OCI-LY1 (cell line): ENCODE measurements around the gene QPRT.

Experiments
- H2AFZ ChIP-seq: fragments of 200-600 bp; sonication (generic), shearing (Covaris generic); 2 replicates; pipeline ENCODE4 v1.6.0; 2014; ENCODE audit warnings: antibody characterized with exemption, mild to moderate bottlenecking, low read length
- H3F3A ChIP-seq: fragments of 200-600 bp; sonication (generic), shearing (Covaris generic); 2 replicates; pipeline ENCODE4 v1.6.0; 2014; ENCODE audit warnings: mild to moderate bottlenecking, antibody characterized with exemption, low read length, moderate library complexity; ENCODE audit not compliant: insufficient read depth
- H3K27ac ChIP-seq: fragments of 200-600 bp; sonication (generic); 2 replicates; pipeline ENCODE4 v1.5.1; 2014; ENCODE audit warnings: low read length, mixed run types, mild to moderate bottlenecking, low read depth; ENCODE audit not compliant: poor library complexity, severe bottlenecking
- H3K27me3 ChIP-seq: fragments of 200-600 bp; sonication (generic); 2 replicates; pipeline ENCODE4 v1.6.0; 2014; ENCODE audit warnings: antibody characterized with exemption, mild to moderate bottlenecking, low read length, moderate library complexity; ENCODE audit not compliant: insufficient read depth
- H3K36me3 ChIP-seq: fragments of 200-600 bp; sonication (generic); 2 replicates; pipeline ENCODE4 v1.6.1; 2014; ENCODE audit warnings: mild to moderate bottlenecking, antibody characterized with exemption, low read length, moderate library complexity, mixed read lengths; ENCODE audit not compliant: insufficient read depth
- H3K4me1 ChIP-seq: fragments of 200-600 bp; sonication (generic); 2 replicates; pipeline ENCODE4 v1.5.1; 2014; ENCODE audit warnings: mild to moderate bottlenecking, low read length, moderate library complexity; ENCODE audit not compliant: insufficient read depth, severe bottlenecking
- H3K4me2 ChIP-seq: fragments of 200-600 bp; sonication (generic), shearing (Covaris generic); 2 replicates; pipeline ENCODE4 v1.6.1; 2014; ENCODE audit warnings: low read length
- H3K4me3 ChIP-seq: fragments of 200-600 bp; sonication (generic); 2 replicates; pipeline ENCODE4 v1.5.1; 2014; ENCODE audit warnings: low read length, low read depth, mild to moderate bottlenecking, mixed read lengths; ENCODE audit not compliant: poor library complexity, severe bottlenecking
- H3K79me2 ChIP-seq: fragments of 200-600 bp; shearing (Covaris generic); 2 replicates; pipeline ENCODE4 v1.6.1; 2016; ENCODE audit warnings: mixed run types, low read length, mixed read lengths; ENCODE audit not compliant: insufficient read depth
- H3K9ac ChIP-seq: fragments of 200-600 bp; sonication (generic), shearing (Covaris generic); 2 replicates; pipeline ENCODE4 v1.6.1; 2014; ENCODE audit warnings: mild to moderate bottlenecking, low read length, mixed read lengths
- H3K9me2 ChIP-seq: fragments of 200-600 bp; sonication (generic), shearing (Covaris generic); 2 replicates; pipeline ENCODE4 v1.6.1; 2014; ENCODE audit warnings: low read depth, mild to moderate bottlenecking, low read length, mixed read lengths
- H3K9me3 ChIP-seq: fragments of 200-600 bp; shearing (Covaris generic); 2 replicates; pipeline ENCODE4 v1.6.1; 2014; ENCODE audit warnings: low read length, mixed read lengths
- H4K20me1 ChIP-seq: fragments of 200-600 bp; sonication (generic), shearing (Covaris generic); 2 replicates; pipeline ENCODE4 v1.6.0; 2016; ENCODE audit warnings: mild to moderate bottlenecking, low read length; ENCODE audit not compliant: insufficient read depth
- CTCF ChIP-seq: fragments of 200-600 bp; sonication (generic), shearing (Covaris generic); IDR thresholded peaks from 2 replicates; pipeline ENCODE4 v1.5.1; 2017; ENCODE audit warnings: mild to moderate bottlenecking, antibody characterized with exemption, low read length, moderate library complexity, mixed read lengths
- EZH2 ChIP-seq: fragments of 200-600 bp; sonication (generic), shearing (Covaris generic); IDR thresholded peaks from 2 replicates; pipeline ENCODE4 v1.8.0; 2017; ENCODE audit warnings: borderline replicate concordance, mixed run types, mild to moderate bottlenecking, antibody characterized with exemption, low read length, moderate library complexity, mixed read lengths

Gene QPRT

GRCh38 chr16:29734786-29735185 is 55.8 kb downstream of the QPRT start:
- no peak overlapping the region for H3K4me3 ChIP-seq
- H3K27me3 ChIP-seq, result no peaks in the 10 kb centered on the region
- H3K27ac ChIP-seq, result no peak overlapping the region
- no peaks in the 10 kb centered on the region for H3K36me3 ChIP-seq
- H3K79me2 ChIP-seq, result no peaks in the 10 kb centered on the region
- no peak overlapping the region for H2AFZ ChIP-seq
- no peaks in the 10 kb centered on the region for H3F3A ChIP-seq
- no peaks in the 10 kb centered on the region for H3K9me3 ChIP-seq
- H3K9ac ChIP-seq, result no peak overlapping the region
- H3K4me2 ChIP-seq, result no peak overlapping the region
- peaks cover 35% of the 10 kb centered on the region for H3K4me1 ChIP-seq
- H3K9me2 ChIP-seq, result no peaks in the 10 kb centered on the region
- no peak for TF ChIP-seq EZH2
- no peak for TF ChIP-seq CTCF
- H4K20me1 ChIP-seq, result no peaks in the 10 kb centered on the region

- no peaks in the 10 kb centered on the region for H3K27me3 ChIP-seq
- no peak overlapping the region for H3K27ac ChIP-seq
Observed at GRCh38 chr16:29736112-29736511, 57.1 kb downstream of the QPRT start.

GRCh38 chr16:29736764-29737163 is 57.8 kb downstream of the QPRT start:
- Histone ChIP-seq H3K9ac (no peak overlapping the region), H4K20me1 (no peaks in the 10 kb centered on the region), H3K27ac (no peak overlapping the region), H3K4me2 (no peak overlapping the region), H3F3A (no peaks in the 10 kb centered on the region), H3K4me3 (no peak overlapping the region), H3K27me3 (no peaks in the 10 kb centered on the region), H3K79me2 (no peaks in the 10 kb centered on the region), H3K9me2 (no peaks in the 10 kb centered on the region), H2AFZ (no peak overlapping the region), H3K9me3 (no peaks in the 10 kb centered on the region), H3K4me1 (peaks cover 17% of the 10 kb centered on the region), H3K36me3 (no peaks in the 10 kb centered on the region)
- TF ChIP-seq EZH2 (no peak), CTCF (no peak)

More at GRCh38 chr16:29736112-29736511, 57.1 kb downstream of the QPRT start:
- Histone ChIP-seq H3K4me1 (peaks cover 23% of the 10 kb centered on the region), H3F3A (no peaks in the 10 kb centered on the region), H4K20me1 (no peaks in the 10 kb centered on the region), H3K9ac (no peak overlapping the region), H3K4me3 (no peak overlapping the region), H3K9me2 (no peaks in the 10 kb centered on the region), H3K79me2 (no peaks in the 10 kb centered on the region), H3K4me2 (no peak overlapping the region), H3K36me3 (no peaks in the 10 kb centered on the region), H3K9me3 (no peaks in the 10 kb centered on the region), H2AFZ (no peak overlapping the region)
- TF ChIP-seq EZH2, result no peak
- peak; percentile 15; the same call in 1 of the 2 replicates for TF ChIP-seq CTCF
